Colonic mucosa (tissue), 4 donors: ENCODE results near the gene GCNT4. TPM values are rescaled to one million over a fixed set of nuclear protein-coding genes. Genes with fewer than 3 reads are reported as not detected.
A peak's percentile ranks its signal among the peaks of the same experiment; 100 is the strongest.

Experiments used
- DNase-seq: peaks from one replicate; pipeline ENCODE4 v3.0.0-alpha.2; 2020
- H3K27ac ChIP-seq: fragments of 200-600 bp; one replicate; pipeline ENCODE4 v1.8.0; 2021
- H3K27me3 ChIP-seq: fragments of 200-600 bp; one replicate; pipeline ENCODE4 v1.8.0; 2021
- H3K36me3 ChIP-seq: fragments of 200-600 bp; one replicate; pipeline ENCODE4 v1.8.0; 2021
- H3K4me1 ChIP-seq: fragments of 200-600 bp; one replicate; pipeline ENCODE4 v1.8.0; 2021; ENCODE audit warnings: mild to moderate bottlenecking
- H3K4me3 ChIP-seq: fragments of 200-600 bp; one replicate; pipeline ENCODE4 v1.8.0; 2021
- H3K9ac ChIP-seq, 2 donors: one replicate each; pipeline ENCODE4 v1.7.0; 2013; ENCODE audit warnings: control low read depth in 2 of 2, low read depth in 2 of 2, low read length in 2 of 2
- H3K9me3 ChIP-seq: fragments of 200-600 bp; one replicate; pipeline ENCODE4 v1.8.0; 2021
- CTCF ChIP-seq: fragments of 200-600 bp; IDR thresholded peaks from one replicate; pipeline ENCODE4 v1.8.0; 2022; ENCODE audit warnings: antibody characterized with exemption, mild to moderate bottlenecking
- intact Hi-C: fragments of 100-400 bp; cut with DNase I; formaldehyde crosslinking; loops from one replicate; pipeline ENCODE4 v1.14.1; 2022
- total RNA-seq, 2 donors: library from RNA; stranded (reverse); fragmentation: NEBNext Ultra II Directional in 1 of 2; extraction: Animal tissue kit (Norgen Biotek cat#: 25700) in 1 of 2; gene quantifications; one replicate each; pipeline ENCODE4 v1.2.1, GENCODE V29; 2021
- donor health status: healthy.
- donor health status: DM: no; HTN: no; CAD: no.
- donor health status: DM: no; HTN: no; CAD: no.

Gene GCNT4
- total RNA-seq, 2 donors from 2014 or later = 0.25 to 2.7 TPM

GRCh38 chr5:75055727-75056144, 3.4 kb upstream of the GCNT4 start:
- intact Hi-C loops = no loop called here
- no peak for TF ChIP-seq CTCF
- H3K36me3 ChIP-seq = no peaks in the 10 kb centered on the region
- H3K27ac ChIP-seq = no peak overlapping the region
- peaks cover 7% of the 10 kb centered on the region for H3K27me3 ChIP-seq
- no peak overlapping the region for H3K9ac ChIP-seq
- H3K4me3 ChIP-seq = no peak overlapping the region
- peaks cover 8% of the 10 kb centered on the region for H3K4me1 ChIP-seq
- DNase-seq = no peak
- no peaks in the 10 kb centered on the region for H3K9me3 ChIP-seq

- TF ChIP-seq CTCF = no peak
- peak overlapping the region; percentile 75 to 78 for H3K9ac ChIP-seq
- H3K4me1 ChIP-seq = peaks cover 8% of the 10 kb centered on the region
- no peaks in the 10 kb centered on the region for H3K36me3 ChIP-seq
- H3K27me3 ChIP-seq = peaks cover 7% of the 10 kb centered on the region
- no peaks in the 10 kb centered on the region for H3K9me3 ChIP-seq
- intact Hi-C loops = loop anchor here (5.0 kb wide), 1 partner anchor 168 kb away; no protein-coding TSS in a partner anchor
- H3K4me3 ChIP-seq = peak overlapping the region; percentile 82
- H3K27ac ChIP-seq = peak overlapping the region; percentile 81
- peak; percentile 36 for DNase-seq
Observed at GRCh38 chr5:75054134-75054930, 2.0 kb upstream of the GCNT4 start.

DNA sequence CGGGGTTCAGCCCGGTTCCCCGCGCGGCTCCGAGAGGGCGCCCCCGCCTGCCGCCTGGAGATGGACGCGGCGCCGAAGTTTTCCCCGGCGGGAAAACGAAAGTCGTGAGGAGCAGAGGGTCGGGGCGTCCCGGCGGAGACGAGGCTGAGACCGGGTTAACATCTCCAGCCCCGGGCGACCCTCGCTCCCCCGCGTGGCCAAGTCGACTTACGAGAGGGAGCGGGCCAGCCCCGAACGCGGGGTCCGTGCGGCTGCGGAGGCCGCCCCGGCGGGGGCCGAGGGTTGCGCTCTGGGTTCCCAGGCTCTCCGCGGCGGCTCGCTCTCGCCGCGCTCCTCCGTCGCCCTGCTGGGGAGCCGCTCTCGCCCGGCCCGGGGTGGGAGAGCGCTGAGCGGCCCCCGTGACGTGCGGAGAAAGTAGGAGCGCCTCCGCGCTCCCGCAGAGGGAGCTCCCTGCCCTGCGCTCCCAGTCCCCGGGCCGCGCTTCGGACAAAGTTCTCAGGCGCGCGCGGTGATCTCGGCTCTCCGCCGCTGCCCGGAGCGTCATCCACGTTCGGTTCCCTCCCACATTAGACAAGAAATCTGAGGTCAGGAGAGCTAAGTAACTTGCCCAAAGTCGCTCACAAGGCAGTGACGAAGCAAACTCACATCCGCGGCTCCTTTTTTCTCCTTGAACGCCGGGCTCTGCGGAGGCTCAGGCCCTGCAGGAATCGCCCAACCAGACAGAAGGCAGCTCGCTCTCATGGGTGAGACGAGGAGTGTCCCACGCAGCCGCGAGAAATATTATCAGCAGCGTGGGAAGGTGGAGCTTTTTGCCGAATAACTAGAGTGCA, 1.2 kb upstream of the GCNT4 start:
- H3K9ac ChIP-seq = peak overlapping the region; percentile 75 to 78
- peaks cover 7% of the 10 kb centered on the region for H3K27me3 ChIP-seq
- H3K9me3 ChIP-seq = no peaks in the 10 kb centered on the region
- no peaks in the 10 kb centered on the region for H3K36me3 ChIP-seq
- intact Hi-C loops = loop anchor here (5.0 kb wide), 1 partner anchor 169 kb away; no protein-coding TSS in a partner anchor
- H3K27ac ChIP-seq = peak overlapping the region; percentile 81
- peaks cover 8% of the 10 kb centered on the region for H3K4me1 ChIP-seq
- no peak for TF ChIP-seq CTCF
- peak; percentile 62 for DNase-seq
- H3K4me3 ChIP-seq = peak overlapping the region; percentile 82

- H3K4me1 ChIP-seq = peaks cover 8% of the 10 kb centered on the region
- peak overlapping the region; percentile 75 to 78 for H3K9ac ChIP-seq
- no peaks in the 10 kb centered on the region for H3K9me3 ChIP-seq
- intact Hi-C loops = loop anchor here (5.0 kb wide), 1 partner anchor 169 kb away; no protein-coding TSS in a partner anchor
- no peak for TF ChIP-seq CTCF
- peaks cover 7% of the 10 kb centered on the region for H3K27me3 ChIP-seq
- peak overlapping the region; percentile 82 for H3K4me3 ChIP-seq
- peak overlapping the region; percentile 81 for H3K27ac ChIP-seq
- no peaks in the 10 kb centered on the region for H3K36me3 ChIP-seq
- no peak for DNase-seq
Observed at GRCh38 chr5:75053054-75053303, 621 bp upstream of the GCNT4 start.

DNA sequence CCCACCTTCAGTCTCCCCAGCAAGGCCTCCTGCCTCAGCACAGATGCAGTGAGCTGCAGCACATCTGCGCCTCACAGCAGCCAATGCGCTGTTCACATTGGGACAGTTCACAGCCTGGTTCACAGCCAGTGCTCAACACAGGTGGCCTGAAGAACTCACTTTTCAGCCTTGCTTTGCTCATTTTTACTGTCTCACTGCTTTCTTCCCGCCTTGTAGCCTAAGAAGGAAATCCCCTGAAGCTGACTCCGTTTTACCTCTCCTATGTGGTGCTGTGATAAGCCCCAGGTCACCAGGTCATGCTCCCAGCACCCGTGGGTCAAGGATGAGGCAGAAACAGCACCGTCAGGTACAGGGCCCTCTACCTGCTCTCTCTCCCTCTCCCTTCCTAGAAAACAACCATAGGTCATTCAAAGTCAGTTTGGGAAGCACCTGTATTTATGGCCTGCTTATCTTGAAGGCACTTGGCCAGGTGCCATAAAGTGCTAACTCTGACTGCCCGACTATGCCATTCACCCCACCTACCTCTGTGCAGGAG, 1.1 kb downstream of the GCNT4 start:
- intact Hi-C loops = loop anchor here (5.0 kb wide), 1 partner anchor 171 kb away; no protein-coding TSS in a partner anchor
- H3K4me3 ChIP-seq = peak overlapping the region; percentile 11
- no peaks in the 10 kb centered on the region for H3K36me3 ChIP-seq
- H3K9me3 ChIP-seq = no peaks in the 10 kb centered on the region
- TF ChIP-seq CTCF = no peak
- peaks cover 7% of the 10 kb centered on the region for H3K27me3 ChIP-seq
- H3K9ac ChIP-seq = peak overlapping the region in 1 of 2 donors; percentile 22
- peaks cover 8% of the 10 kb centered on the region for H3K4me1 ChIP-seq
- DNase-seq = peak; percentile 78
- H3K27ac ChIP-seq = no peak overlapping the region
